Activated B cell treated with CpG ODN at 0.5 μM for 24 hours (primary cell): Measurements from ENCODE around the gene CCDC3. TPM values are rescaled to one million over a fixed set of nuclear protein-coding genes. Genes with fewer than 3 reads are reported as not detected.

Experiments used
- ATAC-seq: fragments of 200-7000 bp; cut with Tn5 transposase; one replicate; pipeline ENCODE4 v1.10.0; 2021; ENCODE audit warnings: low read depth, mild to moderate bottlenecking, moderate library complexity
- CTCF ChIA-PET: fragments of 350-600 bp; sonication (Branson Sonifier 250); formaldehyde crosslinking; loops from one replicate; lab custom pipeline; 2021; ENCODE audit warnings: antibody characterized with exemption; lab: Charles Lee
- POLR2A ChIA-PET: fragments of 350-600 bp; sonication (Branson Sonifier 250); formaldehyde crosslinking; loops from one replicate; lab custom pipeline; 2021; ENCODE audit warnings: antibody characterized with exemption; lab: Charles Lee
- DNase-seq: peaks from one replicate; pipeline ENCODE4 v3.0.0; 2022
- H3K27ac Mint-ChIP-seq: one replicate; pipeline ENCODE4 v1.8.0; 2020; ENCODE audit warnings: mixed read lengths
- H3K27me3 Mint-ChIP-seq: one replicate; pipeline ENCODE4 v1.8.0; 2021; ENCODE audit warnings: mixed read lengths
- H3K36me3 Mint-ChIP-seq: one replicate; pipeline ENCODE4 v1.8.0; 2021; ENCODE audit warnings: low read depth, mixed read lengths
- H3K4me1 Mint-ChIP-seq: one replicate; pipeline ENCODE4 v1.8.0; 2021; ENCODE audit warnings: mixed read lengths
- H3K4me3 Mint-ChIP-seq: one replicate; pipeline ENCODE4 v1.8.0; 2020; ENCODE audit warnings: mild to moderate bottlenecking, mixed read lengths
- H3K9me3 Mint-ChIP-seq: one replicate; pipeline ENCODE4 v1.8.0; 2020; ENCODE audit warnings: mixed read lengths
- intact Hi-C: fragments of 100-400 bp; cut with micrococcal nuclease; formaldehyde crosslinking; loops from one replicate; pipeline ENCODE4 v1.15.1; 2024
- total RNA-seq: library from RNA; stranded (reverse); gene quantifications from 2 replicates; pipeline ENCODE4 v1.2.3, GENCODE V29; 2022
- TF ChIP-seq, protein P1 (sequence below): fragments of 200-600 bp; IDR thresholded peaks from one replicate; pipeline ENCODE4 v1.8.0; 2022; ENCODE audit warnings: antibody characterized with exemption, mild to moderate bottlenecking

CCDC3 gene
- total RNA-seq, 1 donor from 2014 or later = 0.07 TPM

- H3K4me1 Mint-ChIP-seq = no peaks in the 10 kb centered on the region
- TF ChIP-seq, protein P1, sequence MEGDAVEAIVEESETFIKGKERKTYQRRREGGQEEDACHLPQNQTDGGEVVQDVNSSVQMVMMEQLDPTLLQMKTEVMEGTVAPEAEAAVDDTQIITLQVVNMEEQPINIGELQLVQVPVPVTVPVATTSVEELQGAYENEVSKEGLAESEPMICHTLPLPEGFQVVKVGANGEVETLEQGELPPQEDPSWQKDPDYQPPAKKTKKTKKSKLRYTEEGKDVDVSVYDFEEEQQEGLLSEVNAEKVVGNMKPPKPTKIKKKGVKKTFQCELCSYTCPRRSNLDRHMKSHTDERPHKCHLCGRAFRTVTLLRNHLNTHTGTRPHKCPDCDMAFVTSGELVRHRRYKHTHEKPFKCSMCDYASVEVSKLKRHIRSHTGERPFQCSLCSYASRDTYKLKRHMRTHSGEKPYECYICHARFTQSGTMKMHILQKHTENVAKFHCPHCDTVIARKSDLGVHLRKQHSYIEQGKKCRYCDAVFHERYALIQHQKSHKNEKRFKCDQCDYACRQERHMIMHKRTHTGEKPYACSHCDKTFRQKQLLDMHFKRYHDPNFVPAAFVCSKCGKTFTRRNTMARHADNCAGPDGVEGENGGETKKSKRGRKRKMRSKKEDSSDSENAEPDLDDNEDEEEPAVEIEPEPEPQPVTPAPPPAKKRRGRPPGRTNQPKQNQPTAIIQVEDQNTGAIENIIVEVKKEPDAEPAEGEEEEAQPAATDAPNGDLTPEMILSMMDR = no peak
- H3K27me3 Mint-ChIP-seq = peaks cover 8% of the 10 kb centered on the region
- no peak overlapping the region for H3K4me3 Mint-ChIP-seq
- peaks cover 2% of the 10 kb centered on the region for H3K9me3 Mint-ChIP-seq
- H3K36me3 Mint-ChIP-seq = no peaks in the 10 kb centered on the region
- ChIA-PET CTCF (no interaction called here), POLR2A (no interaction called here)
- ATAC-seq (no peak), DNase-seq (no peak)
- no peak overlapping the region for H3K27ac Mint-ChIP-seq
- intact Hi-C loops = no loop called here
Observed at GRCh38 chr10:12916587-12916986, 84.9 kb downstream of the CCDC3 start.

DNA sequence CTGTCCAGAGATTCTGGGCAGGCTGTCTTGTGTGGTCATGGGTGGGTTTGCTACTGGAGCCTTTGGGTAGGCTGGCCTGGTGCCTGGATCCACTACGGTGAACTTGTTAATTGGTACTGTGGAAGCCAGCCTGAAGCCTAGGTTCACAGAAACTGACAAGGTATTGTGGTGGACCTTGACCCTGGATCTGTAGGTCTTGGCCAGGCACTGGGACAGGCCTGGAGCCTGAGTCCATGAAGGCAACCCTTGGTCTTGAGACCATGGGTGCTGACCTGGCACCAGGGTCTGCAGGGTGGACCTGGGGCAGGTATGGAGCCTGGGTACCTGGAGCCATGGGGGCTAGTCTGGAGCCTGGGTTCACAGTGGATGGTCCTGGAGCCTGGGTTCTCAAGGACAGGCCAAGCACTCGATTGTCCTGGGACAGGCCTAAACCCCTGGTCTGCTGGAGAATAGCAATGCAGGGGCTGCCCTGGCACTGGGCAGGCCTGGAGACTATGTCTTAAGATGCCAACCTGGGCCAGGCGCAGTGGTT is 85.8 kb downstream of the CCDC3 start:
- H3K4me1 Mint-ChIP-seq = no peaks in the 10 kb centered on the region
- ChIA-PET CTCF (no interaction called here), POLR2A (no interaction called here)
- H3K36me3 Mint-ChIP-seq = no peaks in the 10 kb centered on the region
- ATAC-seq (no peak), DNase-seq (no peak)
- H3K4me3 Mint-ChIP-seq = no peak overlapping the region
- intact Hi-C loops = no loop called here
- H3K9me3 Mint-ChIP-seq = peaks cover 2% of the 10 kb centered on the region
- TF ChIP-seq, protein P1 = no peak
- no peak overlapping the region for H3K27ac Mint-ChIP-seq
- H3K27me3 Mint-ChIP-seq = peaks cover 8% of the 10 kb centered on the region

- TF ChIP-seq, protein P1 = no peak
- ChIA-PET POLR2A (no interaction called here), CTCF (interaction anchor here (0.9 kb wide), 1 partner anchor 12 kb away, joined by 3 read pairs; no protein-coding TSS in a partner anchor)
- peaks cover 8% of the 10 kb centered on the region for H3K27me3 Mint-ChIP-seq
- H3K27ac Mint-ChIP-seq = no peak overlapping the region
- no peak overlapping the region for H3K4me3 Mint-ChIP-seq
- intact Hi-C loops = no loop called here
- peaks cover 2% of the 10 kb centered on the region for H3K9me3 Mint-ChIP-seq
- no peak for DNase-seq
- no peak for ATAC-seq
- H3K4me1 Mint-ChIP-seq = no peaks in the 10 kb centered on the region
- no peaks in the 10 kb centered on the region for H3K36me3 Mint-ChIP-seq
Observed at GRCh38 chr10:12914111-12914510, 87.4 kb downstream of the CCDC3 start.

DNA sequence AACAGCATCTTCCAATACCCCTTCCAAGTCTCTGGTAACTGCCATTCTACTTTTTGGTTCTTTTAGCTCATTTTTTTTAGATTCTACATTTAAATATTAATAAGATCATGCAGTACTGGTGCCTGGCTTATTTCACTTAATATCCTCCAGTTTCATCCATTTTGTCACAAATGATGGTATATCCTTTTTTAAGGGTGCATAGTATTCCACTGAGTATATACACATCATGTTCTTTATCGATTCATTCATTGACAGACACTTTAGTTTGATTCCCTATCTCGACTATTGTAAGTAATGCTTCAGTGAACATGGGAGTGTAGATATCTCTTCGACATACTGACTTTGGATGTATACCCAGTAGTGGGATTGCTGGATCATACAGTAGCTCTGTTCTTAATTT is 89.7 kb downstream of the CCDC3 start:
- no peaks in the 10 kb centered on the region for H3K36me3 Mint-ChIP-seq
- H3K9me3 Mint-ChIP-seq = peaks cover 2% of the 10 kb centered on the region
- intact Hi-C loops = no loop called here
- no peak overlapping the region for H3K4me3 Mint-ChIP-seq
- ATAC-seq (no peak), DNase-seq (no peak)
- H3K4me1 Mint-ChIP-seq = no peaks in the 10 kb centered on the region
- POLR2A ChIA-PET = no interaction called here
- CTCF ChIA-PET = interaction anchor here (0.9 kb wide), 1 partner anchor 10 kb away, joined by 5 read pairs; no protein-coding TSS in a partner anchor
- H3K27ac Mint-ChIP-seq = no peak overlapping the region
- peaks cover 4% of the 10 kb centered on the region for H3K27me3 Mint-ChIP-seq
- TF ChIP-seq, protein P1 = no peak

GRCh38 chr10:12910835-12911234 is 90.7 kb downstream of the CCDC3 start:
- no peaks in the 10 kb centered on the region for H3K4me1 Mint-ChIP-seq
- DNase-seq (no peak), ATAC-seq (no peak)
- peaks cover 2% of the 10 kb centered on the region for H3K9me3 Mint-ChIP-seq
- ChIA-PET POLR2A (no interaction called here), CTCF (no interaction called here)
- TF ChIP-seq, protein P1 = no peak
- H3K27me3 Mint-ChIP-seq = peaks cover 4% of the 10 kb centered on the region
- no peak overlapping the region for H3K27ac Mint-ChIP-seq
- no peaks in the 10 kb centered on the region for H3K36me3 Mint-ChIP-seq
- intact Hi-C loops = no loop called here
- H3K4me3 Mint-ChIP-seq = no peak overlapping the region
